LNCAP (cell line): Measurements from ENCODE around the gene TIFAB.

Experiments
- CTCF ChIP-seq: fragments of 450-650 bp; IDR thresholded peaks from 2 replicates; pipeline ENCODE4 v1.5.1; 2017; ENCODE audit warnings: mild to moderate bottlenecking

TIFAB gene

DNA sequence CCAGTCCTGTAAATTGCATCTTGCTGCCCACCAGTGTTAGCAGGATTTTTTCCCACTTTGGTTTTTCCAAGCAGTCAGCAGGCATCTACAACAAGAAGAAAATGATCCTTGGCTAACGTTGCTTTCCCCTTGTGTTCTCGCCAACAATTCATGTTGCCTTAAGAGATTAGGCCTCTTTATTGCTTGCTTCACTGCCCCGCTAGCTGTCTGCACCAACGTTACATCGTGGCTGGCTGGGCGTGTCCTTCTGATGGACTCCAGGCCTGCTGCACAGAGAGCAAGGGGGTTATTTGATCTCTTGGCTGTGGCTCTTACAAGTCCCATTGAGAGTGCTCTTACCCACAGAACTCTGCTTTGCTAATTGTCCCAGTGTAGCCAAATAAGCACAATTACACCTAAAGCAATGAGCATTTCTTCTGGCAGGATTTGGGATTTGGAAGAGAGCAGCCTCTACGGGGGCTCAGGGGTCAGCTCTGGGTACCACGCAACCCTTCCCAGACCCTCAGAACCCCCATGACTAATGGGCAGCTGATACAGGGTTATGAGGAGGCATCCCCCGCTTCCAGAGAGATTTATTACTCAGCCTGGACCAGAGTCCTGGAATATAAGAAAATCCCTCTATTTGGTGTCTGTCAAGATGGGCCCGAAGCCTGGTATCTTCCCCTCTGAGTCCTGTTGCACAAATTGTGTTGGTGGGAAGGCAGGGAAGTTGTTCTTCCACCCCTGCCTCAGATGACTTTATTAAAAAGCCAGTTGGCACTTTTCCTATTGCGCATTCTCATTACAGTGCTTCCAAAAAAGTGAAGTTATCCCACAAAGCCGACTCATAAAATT lies 22.6 kb downstream of the TIFAB start:
- no peak for TF ChIP-seq CTCF

GRCh38 chr5:135428586-135428985 lies 23.6 kb downstream of the TIFAB start:
- TF ChIP-seq CTCF, result no peak

DNA sequence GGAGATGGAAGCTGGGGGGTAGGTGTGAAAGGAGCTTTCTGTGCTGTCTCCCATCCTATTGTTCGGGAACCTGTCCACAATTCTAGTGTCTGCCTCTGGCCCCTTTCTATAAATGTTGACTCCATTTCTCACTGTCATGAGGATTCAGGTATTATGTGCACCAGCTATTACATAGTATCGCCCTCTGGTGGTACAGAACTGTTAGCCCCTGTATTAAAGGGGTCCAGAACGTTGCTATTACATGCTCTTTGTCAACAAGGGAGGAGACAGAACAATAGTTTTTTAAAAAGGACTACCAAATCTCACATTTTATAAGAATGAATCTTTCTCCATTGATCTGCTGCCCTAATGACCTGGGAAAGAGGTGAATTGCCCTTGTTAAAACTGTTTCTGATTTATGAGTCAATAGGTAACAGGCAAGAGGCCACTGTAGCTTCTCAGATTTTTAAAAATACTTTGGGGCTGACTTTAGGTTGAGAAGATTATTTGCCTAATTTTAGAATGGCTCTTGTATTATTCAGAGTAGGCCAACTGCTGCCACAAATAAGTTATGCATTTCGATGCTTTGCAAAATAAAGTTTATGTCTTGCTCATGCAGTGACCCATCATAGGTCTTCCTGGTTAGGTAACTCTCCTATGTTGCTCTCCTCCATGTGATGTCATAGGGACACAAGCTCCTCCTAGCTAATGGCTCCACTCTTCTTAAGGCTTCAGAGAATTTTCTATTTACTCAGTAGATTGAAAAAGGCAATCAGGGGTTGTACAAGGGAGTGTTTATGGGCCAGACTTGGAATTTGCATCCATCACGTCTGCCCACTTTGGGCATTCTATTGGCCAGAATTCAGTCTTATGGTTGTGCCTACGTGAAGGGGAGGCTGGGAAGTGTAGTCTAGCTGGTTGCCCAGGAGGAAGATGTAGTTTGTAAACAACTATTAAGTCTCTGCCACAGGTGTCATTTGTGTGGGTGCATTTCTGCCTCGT lies 25.8 kb downstream of the TIFAB start:
- peak; percentile 87 for TF ChIP-seq CTCF

- no peak for TF ChIP-seq CTCF
Measured at GRCh38 chr5:135425641-135426040, 26.5 kb downstream of the TIFAB start.

DNA sequence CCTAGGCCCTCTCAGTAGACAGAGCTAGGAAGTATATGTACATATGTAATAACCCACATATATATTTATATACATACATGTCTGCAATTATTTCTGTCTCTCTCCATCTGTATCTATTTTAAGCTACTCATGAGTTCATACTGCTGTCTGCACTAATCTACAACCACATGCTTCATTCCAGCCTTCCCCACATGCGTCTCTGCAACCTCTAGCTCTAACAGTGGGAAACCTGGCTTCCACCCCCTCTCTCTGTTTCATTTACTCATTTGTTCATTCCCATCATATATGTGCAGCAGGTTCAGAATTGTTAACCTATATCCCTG lies 28.3 kb downstream of the TIFAB start:
- no peak for TF ChIP-seq CTCF

GRCh38 chr5:135423146-135423845 lies 28.9 kb downstream of the TIFAB start:
- no peak for TF ChIP-seq CTCF

GRCh38 chr5:135422419-135422818 lies 29.7 kb downstream of the TIFAB start:
- TF ChIP-seq CTCF, result no peak
